GM23248 (cell line): ENCODE results near the gene PTPRD.

Experiments used
- EZH2 ChIP-seq: fragments of 200-600 bp; sonication (generic); IDR thresholded peaks from 2 replicates; pipeline ENCODE4 v1.6.1; 2018; ENCODE audit warnings: antibody characterized with exemption, mild to moderate bottlenecking; ENCODE audit not compliant: insufficient read depth, poor library complexity, severe bottlenecking
- EZH2phosphoT487 ChIP-seq: fragments of 200-600 bp; sonication (generic); IDR thresholded peaks from 2 replicates; pipeline ENCODE4 v1.6.1; 2018; ENCODE audit warnings: antibody characterized with exemption, moderate library complexity, mild to moderate bottlenecking, low read depth; ENCODE audit not compliant: insufficient read depth

DNA sequence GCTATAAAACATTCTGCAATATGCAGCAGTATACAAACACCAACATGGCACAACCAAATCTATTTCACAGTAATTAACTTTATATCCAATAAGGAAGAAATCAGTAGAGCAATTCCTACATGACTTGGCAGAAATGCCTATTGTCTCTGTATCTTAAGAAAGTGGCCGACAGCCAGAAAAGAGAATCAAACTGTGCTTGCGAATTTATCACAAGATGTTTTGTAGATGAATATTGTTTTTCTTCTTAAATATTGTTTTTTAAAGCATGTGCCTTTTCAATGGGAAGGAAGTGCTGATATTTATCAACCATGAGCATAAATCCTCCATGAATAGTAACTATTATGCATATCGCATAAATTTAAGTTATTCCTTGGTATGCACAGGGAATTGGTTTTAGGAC is 2311.5 kb downstream of the PTPRD start:
- no peak for TF ChIP-seq EZH2
- no peak for TF ChIP-seq EZH2phosphoT487
